NCI-H146 treated with DMSO at 0.1 percent for 48 hours (cell line): ENCODE data around the gene ATAD3C.
A peak's percentile ranks its signal among the peaks of the same experiment; 100 is the strongest.
"Not testable (repeated sequence)": the region's sequence is repeated elsewhere in the genome, so short reads cannot be mapped to it uniquely, and the experiment has no call there.

Experiments used
- DNase-seq: peaks from one replicate; lab custom pipeline; 2025; ENCODE audit not compliant: unreplicated experiment; lab: John Stamatoyannopoulos, UW

The ATAD3C gene, protein sequence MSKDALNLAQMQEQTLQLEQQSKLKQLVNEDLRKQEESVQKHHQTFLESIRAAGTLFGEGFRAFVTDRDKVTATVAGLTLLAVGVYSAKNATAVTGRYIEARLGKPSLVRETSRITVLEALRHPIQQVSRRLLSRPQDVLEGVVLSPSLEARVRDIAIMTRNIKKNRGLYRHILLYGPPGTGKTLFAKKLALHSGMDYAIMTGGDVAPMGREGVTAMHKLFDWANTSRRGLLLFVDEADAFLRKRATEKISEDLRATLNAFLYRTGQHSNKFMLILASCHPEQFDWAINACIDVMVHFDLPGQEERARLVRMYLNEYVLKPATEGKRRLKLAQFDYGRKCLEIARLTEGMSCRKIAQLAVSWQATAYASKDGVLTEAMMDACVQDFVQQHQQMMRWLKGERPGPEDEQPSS

DNA sequence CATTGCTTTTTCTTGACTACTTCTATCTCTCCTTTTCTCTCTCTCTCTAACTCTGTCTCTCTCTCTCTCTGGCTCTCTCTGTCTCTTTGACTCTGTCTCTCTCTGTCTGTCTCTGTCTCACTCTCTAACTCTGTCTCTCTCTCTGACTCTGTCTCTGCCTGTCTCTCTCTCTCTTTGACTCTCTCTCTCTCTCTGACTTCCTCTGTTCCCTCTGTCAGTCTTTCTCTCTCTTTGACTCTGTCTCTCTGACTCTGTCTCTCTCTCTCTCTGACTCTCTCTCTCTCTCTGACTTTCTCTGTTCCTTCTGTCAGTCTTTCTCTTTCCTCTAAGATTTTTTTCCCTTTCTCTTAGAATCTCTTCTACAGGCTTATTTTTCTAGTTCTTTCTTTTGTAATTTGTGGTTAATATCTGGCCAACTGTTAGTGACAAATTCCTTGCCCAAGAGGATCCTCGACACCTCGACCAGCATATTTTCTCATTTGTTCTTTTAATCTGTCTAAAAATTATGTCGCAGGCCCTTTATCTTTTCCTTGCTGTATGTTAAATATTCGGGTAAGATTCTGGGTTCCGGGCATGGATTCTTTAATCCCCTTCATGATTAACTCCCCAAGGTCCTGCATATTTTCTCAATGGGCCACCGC, at the start of gene ATAD3C:
TSS of gene ATAD3C (plus strand) at position 591 of the 641 bp plus-strand sequence. CDS start 995 bp downstream, outside the sequence.
- DNase-seq, result no peak

DNA sequence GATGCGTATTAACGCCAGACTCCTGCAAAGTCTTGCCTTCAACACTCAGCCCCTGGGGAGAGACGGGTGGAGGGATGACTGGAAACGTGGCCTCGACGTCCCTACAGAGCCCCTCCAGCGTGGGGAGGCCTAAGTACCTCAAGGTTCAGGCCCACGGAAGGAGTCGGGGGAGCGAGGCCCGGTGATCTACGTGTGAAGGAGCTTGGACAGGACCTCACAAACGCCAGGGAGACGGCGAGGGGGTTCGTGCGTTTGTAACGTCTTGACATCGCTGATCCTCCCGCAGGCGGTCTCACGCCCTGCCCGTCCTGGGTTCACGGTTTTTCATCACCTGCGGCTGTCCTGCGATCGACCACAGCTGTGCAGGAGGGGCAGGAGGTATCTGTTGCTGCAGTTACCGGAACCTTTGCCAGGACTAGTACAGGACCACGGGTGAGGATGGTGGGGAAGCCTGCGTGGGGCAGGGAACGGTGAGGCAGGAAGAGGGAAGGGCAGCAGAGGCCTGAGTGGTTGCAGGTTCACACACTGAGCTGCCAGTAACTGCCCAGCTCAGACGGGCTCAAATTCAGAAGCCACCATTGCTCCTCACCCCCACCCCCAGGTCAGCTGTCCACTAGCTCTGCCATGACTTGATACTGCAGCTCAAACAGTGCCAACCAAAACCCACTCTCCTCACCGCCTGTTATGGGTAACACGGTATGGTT, 49.5 kb upstream of the ATAD3C start:
- DNase-seq, result no peak

DNA sequence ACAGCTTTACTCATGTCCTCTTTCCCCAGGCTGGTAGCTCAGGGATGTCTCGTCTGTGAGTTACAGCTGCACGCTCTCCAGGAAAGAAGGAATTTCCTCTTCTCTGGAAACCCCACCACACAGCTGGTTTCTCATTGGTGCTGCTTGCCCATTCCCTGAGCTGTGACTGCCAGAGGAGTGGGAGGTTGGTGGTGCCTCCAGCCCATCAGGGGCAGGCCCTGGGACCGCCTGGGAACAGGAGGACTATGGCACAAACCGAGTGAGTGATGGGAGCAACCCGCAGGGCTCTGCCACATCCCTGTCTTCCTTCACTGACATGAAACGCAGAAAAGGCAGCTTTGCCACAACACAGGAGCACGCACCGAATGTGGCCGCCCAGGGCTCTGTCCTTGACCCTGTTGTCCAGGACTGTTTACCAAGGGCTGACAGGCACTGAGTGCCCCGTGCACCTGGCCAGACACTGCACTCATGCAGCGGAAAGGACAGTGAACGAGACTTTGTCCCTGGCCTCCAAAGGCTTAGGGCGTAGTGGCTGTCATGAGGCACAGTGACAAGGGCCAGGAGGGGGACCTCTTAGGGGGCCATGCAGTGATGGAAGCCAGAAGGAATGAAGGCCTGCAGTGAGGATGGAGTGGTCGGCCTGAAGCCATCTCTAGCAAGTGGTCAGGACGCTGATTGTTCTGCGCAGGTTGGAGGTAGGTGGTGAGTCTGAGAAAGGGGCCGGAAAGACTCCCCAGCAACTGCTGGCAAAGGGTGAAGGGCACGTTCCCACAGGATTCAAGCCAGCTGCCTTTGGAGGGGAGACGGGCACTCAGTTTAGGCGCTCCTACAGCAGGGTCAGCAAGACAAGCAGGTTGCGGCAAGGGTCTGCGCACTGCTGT, 48.7 kb upstream of the ATAD3C start:
- DNase-seq, result no peak

DNA sequence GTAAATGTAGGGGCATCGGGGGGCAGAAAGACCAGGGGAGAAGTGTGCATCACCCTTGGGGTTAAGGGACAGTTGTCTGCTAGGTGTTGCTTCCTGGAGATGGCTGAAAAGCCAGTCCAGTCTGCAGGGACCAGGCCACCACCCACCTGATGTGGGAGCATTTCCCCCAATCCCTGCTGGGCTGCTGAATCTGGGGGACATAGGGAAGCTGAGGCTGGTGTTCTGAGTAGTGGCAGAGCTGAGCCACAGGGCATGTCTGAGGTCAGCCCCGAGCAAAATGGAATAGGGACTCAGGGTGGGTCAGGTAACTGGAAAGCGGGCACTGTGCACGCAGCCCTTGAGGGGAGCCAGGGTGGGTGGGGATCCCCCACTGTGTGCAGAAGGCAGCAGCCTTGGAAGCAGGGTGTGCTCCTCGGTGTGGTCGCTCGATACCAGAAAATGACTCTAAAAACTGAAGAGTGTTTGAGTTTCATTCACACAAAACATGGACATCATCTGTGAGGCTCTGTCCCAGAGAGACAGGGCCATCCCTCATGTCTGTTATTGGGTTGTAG, 48.0 kb upstream of the ATAD3C start:
- no peak for DNase-seq

DNA sequence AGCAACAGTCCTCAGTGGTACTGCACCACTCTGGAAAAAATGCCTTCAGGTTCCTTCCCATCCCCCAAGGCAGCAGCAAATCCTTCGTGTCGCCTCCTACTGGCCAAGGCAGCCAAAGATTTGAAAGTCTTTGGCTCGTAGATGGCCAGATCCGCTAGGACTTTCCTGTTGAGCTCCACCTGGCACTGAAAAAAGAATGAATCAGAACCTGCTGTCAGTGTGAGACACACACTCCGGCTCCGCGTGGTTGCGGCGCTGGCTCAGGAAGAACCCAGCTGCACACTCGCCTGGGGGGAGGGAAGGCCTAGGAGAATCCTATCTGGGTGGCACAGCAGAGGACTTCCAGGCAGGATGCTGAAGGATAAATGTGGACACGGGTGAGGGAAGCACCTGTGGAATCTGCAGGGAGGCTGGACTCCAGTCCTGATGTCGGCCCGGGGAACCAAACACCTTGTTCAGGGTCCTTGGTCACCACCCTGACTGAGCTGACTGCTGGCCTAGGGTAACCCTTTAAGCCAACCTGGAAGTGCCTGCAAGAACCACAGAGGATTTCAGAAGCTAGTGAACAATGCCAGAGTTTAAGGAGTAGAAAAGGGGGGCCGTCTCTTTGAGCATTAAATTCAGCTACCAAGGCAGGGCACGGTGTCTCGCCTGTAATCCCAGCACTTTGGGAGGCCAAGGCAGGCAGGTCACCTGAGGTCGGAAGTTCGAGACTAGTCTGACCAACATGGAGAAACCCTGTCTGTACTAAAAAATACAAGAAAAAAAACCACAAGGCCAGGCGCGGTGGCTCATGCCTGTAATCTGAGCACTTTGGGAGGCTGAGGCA, 47.2 kb upstream of the ATAD3C start:
- DNase-seq, result no peak

DNA sequence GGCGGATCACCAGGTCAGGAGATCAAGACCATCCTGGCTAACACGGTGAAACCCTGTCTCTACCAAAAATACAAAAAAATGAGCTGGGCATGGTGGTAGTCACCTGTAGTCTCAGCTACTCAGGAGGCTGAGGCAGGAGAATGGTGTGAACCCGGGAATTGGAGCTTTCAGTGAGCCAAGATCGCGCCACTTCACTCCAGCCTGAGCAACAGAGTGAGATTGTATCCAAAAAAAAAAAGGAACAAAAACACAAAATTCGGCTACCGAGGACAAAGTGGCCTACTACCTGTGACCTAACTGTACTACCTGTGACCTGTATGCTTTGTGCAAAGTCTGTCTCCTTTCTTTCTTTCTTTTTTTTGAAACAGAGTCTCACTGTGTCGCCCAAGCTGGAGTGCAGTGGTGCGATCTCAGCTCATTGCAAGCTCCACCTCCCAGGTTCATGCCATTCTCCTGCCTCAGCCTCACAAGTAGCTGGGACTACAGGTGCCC, 46.5 kb upstream of the ATAD3C start:
- not testable (repeated sequence) for DNase-seq

DNA sequence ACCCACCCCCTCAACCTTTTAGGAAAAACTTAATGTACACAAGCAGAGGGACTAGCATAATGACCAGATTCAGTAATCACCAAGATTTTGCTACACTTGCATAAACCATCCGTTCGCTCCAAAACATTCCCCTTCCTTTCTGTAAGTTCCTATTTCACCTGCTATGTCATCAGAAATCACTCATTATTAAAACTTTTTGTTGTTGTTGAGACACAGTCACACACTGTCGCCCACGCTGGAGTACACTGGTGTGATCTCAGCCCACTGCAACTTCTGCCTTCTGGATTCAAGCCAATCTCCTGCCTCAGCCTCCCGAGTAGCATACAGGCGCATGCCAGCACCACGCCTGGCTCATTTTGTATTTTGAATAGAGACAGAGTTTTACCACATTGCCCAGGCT, 45.8 kb upstream of the ATAD3C start:
- DNase-seq, result no peak

DNA sequence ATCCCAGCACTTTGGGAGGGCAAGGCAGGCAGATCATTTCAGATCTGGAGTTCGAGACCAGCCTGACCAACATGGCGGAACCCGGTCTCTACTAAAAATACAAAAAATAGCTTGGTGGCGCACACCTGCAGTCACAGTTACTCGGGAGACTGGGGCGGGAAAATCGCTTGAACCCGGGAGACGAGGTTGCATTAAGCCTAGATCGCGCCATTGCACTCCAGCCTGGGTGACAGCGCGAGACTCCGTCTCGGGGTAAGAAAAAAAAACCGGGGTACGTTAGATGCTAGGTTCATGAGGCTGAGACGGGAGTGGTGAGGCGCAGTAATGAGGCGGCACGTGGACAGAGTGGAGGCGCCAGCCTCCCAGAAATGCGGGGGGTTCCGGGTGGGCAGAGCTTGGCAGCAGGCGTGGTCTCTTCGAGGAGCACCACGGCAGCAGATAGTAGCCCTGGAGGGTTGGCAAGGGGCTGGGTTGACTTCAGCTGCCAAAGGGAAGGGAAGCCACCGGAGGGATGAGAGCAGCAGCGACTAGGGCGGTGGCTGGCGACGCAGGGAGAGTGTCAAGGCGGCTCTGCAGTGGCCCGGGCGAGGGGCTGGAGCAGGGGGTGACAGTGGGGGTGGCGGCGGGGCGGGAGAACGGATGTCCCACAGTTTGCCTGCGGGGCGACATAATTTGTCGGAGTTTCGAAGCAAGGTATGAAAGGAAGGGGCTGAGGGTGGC, 43.2 kb upstream of the ATAD3C start:
- no peak for DNase-seq

DNA sequence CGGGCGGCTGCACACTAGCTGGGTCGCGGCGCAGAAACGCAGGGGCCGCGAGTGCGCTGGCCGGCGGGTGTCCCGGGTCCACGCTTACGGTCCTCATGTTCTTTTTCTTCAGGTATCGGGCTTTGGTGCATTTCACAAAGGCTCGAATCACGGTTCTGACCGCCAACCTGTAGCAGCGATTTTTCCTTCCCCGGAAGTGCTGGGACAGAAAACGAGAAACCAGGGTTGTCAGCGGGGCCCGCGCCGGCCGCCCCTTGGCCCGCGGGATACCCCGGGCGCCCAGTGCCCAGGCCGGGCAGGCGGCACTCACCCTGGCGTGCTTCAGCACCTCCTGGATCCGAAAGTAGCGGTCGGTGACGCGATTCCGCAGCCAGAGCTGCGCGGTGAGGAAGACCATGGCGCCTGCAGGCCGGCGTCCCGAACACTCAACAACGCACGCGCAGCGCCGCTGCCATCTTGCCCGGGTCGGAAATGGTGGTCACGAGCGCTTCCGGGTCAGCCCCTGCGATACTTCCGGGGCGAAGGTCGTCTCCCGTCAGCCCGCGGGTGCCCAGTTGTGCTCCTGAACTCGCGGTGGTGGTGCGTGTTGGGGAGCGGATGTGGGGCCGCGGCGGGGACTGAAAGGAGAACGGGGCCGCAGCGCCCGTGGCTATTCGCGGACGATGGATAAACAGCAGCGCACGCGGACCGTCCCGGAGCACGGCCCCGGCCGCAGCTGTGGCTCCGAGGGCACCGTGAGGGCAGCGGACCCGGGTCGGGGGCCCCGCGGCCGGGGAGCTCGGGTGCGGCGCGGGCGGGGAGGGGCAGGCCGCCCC, 42.5 kb upstream of the ATAD3C start, which contains the start of gene MRPL20:
TSS of gene MRPL20 (minus strand) at position 473 of the 815 bp plus-strand sequence. CDS start at position 397, 76 bp downstream.
- DNase-seq, result peak; percentile 52

DNA sequence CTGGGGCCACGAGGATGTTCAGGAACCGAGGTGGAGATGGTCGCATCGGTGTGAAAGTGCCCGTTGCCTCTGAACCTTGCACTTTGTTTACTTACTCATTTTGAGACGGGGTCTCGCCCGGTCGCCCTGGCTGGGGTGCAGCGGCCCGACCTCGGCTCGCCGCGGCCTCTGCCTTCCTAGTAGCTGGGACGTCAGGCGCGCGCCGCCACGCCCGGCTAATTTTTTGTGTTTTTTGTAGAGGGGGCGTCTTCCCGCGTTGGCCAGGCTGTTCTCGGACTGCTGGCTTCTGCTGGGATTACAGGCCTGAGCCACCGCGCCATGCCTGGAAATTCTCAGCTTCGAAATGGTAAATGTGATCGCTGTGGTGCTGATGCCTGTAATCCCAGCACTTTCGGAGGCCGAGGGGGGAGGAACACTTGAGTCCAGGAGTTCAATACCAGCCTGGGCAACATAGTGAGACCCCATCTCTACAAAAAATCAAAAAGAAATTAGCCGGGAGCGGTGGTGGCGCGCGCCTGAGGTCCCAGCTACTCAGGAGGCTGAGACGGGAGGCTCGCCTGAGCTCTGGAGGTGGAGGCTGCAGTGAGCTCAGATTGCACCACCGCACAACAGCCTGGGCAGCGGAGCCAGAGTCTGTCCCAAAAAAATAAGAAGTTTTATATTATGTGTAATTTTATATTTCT, 41.7 kb upstream of the ATAD3C start:
- DNase-seq, result no peak

DNA sequence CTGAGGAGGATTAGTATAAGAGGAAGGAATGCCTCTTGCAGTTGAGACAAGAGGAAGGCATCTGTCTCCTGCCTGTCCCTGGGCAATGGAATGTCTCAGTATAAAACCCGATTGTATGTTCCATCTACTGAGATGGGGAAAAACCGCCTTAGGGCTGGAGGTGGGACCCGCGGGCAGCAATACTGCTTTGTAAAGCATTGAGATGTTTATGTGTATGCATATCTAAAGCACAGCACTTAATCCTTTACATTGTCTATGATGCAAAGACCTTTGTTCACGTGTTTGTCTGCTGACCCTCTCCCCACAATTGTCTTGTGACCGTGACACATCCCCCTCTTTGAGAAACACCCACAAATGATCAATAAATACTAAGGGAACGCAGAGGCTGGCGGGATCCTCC, 39.3 kb upstream of the ATAD3C start:
- DNase-seq, result not testable (repeated sequence)

DNA sequence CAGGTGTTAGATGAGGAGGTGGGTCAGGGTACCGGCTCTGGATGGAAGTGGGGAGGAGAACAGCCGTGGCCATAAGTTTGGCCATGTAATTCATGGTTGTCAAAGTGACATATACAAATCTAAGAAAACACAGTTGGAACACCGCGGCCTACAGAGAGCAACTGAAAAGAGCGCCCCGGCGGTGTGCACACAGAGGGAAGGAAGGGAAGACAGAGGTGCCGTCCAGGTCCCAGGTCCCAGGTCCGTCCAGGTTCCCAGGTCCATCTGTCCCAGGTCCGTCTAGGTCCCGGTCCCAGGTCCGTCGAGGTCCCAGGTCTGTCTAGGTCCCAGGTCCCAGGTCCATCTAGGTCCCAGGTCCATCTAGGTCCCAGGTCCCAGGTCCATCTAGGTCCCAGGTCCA, 37.9 kb upstream of the ATAD3C start:
- no peak for DNase-seq

DNA sequence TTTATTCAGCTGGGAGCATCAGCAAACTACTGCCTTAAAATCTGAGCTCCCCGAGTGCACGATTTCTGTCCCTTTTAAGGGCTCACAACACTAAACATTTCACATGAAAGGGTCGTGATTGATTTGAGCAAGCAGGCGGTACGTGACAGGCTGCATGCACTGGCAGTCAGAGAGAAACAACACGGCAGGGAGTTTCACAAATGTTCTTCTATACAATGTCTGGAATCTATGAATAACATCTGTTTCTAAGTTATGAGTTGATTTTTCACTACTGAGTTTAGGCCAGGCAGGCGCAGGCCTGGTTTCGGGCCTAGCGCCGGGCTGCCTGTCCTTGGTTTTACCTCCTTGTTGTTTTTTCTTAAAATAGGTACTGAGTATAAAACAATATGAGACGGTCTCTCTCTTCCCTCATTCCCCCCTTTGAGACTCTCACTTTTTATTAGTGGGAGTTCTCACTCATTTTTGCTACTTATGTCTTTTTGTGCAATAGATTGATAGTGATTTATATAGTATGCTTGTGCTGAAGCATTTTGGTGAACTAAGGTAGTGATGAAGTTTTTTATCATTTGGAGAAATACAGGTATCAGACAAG, 37.1 kb upstream of the ATAD3C start:
- not testable (repeated sequence) for DNase-seq

DNA sequence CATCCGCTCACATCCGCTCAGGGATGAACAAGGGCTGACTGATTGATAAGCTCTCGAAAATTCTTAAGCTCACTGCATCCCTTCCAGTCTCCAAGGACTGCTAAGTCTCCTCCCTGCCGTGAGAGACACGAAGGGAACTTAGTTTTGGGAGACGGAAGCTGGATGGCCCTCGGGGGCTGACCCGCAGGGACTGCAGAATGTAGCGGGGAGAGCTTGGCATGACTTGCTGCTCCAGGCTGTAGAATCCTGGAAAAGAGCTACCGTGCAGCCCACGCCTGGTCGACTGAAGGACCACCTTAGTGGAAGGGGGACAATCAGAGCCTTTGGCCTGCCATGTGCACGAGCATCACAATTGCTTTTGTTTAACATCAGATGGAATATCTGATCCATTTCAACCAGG, 33.7 kb upstream of the ATAD3C start:
- DNase-seq, result no peak

DNA sequence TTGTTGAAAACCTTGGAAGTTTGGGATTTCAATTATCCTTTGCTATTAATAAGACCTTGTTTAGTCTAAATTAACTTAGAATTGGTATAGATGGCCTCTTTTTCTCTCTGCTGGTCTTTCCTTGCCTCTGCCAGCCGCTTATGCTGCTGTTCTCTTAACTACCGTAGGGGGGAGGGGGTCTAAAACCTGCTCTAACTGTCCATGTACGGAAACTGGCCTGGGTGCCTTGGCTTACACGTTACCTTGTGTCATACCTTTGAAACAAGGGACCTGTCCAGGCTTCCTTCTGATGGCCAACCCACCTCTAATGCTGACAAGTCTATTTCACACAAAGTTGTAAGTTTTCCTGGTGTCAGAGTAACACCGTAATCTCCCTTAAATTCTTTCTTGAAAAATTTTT, 32.1 kb upstream of the ATAD3C start:
- not testable (repeated sequence) for DNase-seq

DNA sequence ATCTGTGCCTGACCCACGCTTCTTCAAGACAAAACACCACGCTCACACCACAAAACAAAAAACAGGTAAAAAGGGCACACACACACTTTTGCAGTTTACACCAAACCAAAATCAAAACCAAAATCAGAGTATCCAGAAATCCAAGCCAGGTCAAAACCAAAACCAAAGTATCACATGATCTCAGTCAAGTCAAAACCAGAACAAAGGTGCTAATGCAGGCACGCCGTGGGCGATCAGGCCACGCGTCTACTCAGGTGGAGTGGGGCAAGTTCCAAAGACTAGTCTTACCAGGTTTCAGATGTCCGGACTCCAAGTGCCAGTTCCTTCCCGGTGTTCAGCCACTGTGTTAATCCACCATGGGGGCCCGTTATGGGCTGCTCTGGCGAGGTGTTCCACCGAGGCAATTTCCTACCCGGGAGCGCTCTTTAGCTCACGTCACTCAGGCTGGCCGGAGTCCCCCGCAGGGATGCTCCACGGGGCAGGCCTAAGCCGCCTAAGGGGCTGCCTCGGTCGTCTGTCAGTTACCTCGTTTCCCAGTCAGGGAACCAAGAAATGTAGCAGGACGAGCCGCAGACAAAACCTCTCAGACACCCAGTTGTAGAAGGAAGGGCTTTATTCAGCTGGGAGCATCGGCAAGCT, 31.5 kb upstream of the ATAD3C start:
- DNase-seq, result not testable (repeated sequence)
